GM12878 (cell line): ENCODE measurements around the gene PRR23A. TPM values are rescaled to one million over a fixed set of nuclear protein-coding genes. Genes with fewer than 3 reads are reported as not detected.

Experiments
- ATAC-seq: fragments of 200-7000 bp; cut with Tn5 transposase; 3 replicates; pipeline ENCODE4 v1.9.1; 2020; ENCODE audit warnings: mild to moderate bottlenecking, moderate library complexity
- BruUV-seq: library from RNA; stranded (reverse); fragments of 400-500 nt; replicated peaks from 2 replicates; lab custom pipeline; 2021; lab: Mats Ljungman, UMichigan
- CTCF ChIA-PET: fragments of 300-600 bp; sonication (Branson Sonifier 250); formaldehyde crosslinking; extraction: SDS; loops from one replicate; lab custom pipeline; 2021; ENCODE audit warnings: inconsistent platforms; lab: Yijun Ruan, JAX
- POLR2A ChIA-PET: fragments of 350-600 bp; formaldehyde crosslinking; extraction: SDS; loops from one replicate; lab custom pipeline; 2021; ENCODE audit warnings: inconsistent platforms; lab: Charles Lee
- RAD21 ChIA-PET: fragments of 300-600 bp; sonication (Branson Sonifier 250); formaldehyde crosslinking; loops from one replicate; lab custom pipeline; 2023; ENCODE audit warnings: antibody characterized with exemption; ENCODE audit not compliant: unreplicated experiment; lab: Charles Lee
- SMC1A ChIA-PET: fragments of 300-600 bp; sonication (Branson Sonifier 250); formaldehyde crosslinking; loops from one replicate; lab custom pipeline; 2023; ENCODE audit not compliant: unreplicated experiment, uncharacterized antibody; lab: Charles Lee
- DNase-seq: peaks from one replicate; pipeline ENCODE4 v3.0.0-alpha.2; 2011; ENCODE audit warnings: low read depth, low spot score
- FAIRE-seq: peaks from 3 replicates; lab custom pipeline; 2011; peaks lifted over from hg19 to GRCh38; lab: Jason Lieb, UNC
- H2AFZ ChIP-seq: 2 replicates; pipeline ENCODE4 v1.6.0; 2011; ENCODE audit warnings: low read depth, low read length, control low read depth; ENCODE audit not compliant: control insufficient read depth
- H3K27ac ChIP-seq: 2 replicates; pipeline ENCODE4 v1.5.1; 2011; ENCODE audit warnings: control low read depth; ENCODE audit not compliant: control insufficient read depth, insufficient read depth
- H3K27me3 ChIP-seq, 2 experiments: replicated peaks in 1 of 2; 2 replicates each; pipeline versions ENCODE4 v1.6.0 to v1.6.1; 2011; ENCODE audit warnings: low read length in 1 of 2; ENCODE audit not compliant: control insufficient read depth in 2 of 2, insufficient read depth in 2 of 2
- H3K36me3 ChIP-seq, 2 experiments: 2 replicates each; pipeline ENCODE4 v1.5.1; 2011; ENCODE audit warnings: low read length in 1 of 2; ENCODE audit not compliant: control insufficient read depth in 2 of 2, insufficient read depth in 2 of 2
- H3K4me1 ChIP-seq: 2 replicates; pipeline ENCODE4 v1.6.1; 2011; ENCODE audit warnings: mild to moderate bottlenecking, low read length, moderate library complexity, mixed read lengths; ENCODE audit not compliant: control insufficient read depth, insufficient read depth
- H3K4me2 ChIP-seq: 2 replicates; pipeline ENCODE4 v1.6.0; 2011; ENCODE audit warnings: control low read depth; ENCODE audit not compliant: control insufficient read depth, insufficient read depth
- H3K4me3 ChIP-seq: fragments of 200-600 bp; sonication (generic); 2 replicates; pipeline ENCODE4 v1.5.1; 2016
- H3K79me2 ChIP-seq: 2 replicates; pipeline ENCODE4 v1.6.0; 2011; ENCODE audit warnings: low read length; ENCODE audit not compliant: control insufficient read depth, insufficient read depth
- H3K9ac ChIP-seq: 2 replicates; pipeline ENCODE4 v1.8.0; 2011; ENCODE audit warnings: low read length, control low read depth, mixed read lengths; ENCODE audit not compliant: control insufficient read depth, insufficient read depth
- H3K9me3 ChIP-seq: replicated peaks from 3 replicates; pipeline ENCODE4 v1.5.1; 2011; ENCODE audit warnings: mild to moderate bottlenecking, low read length; ENCODE audit not compliant: control insufficient read depth, insufficient read depth
- H4K20me1 ChIP-seq: 2 replicates; pipeline ENCODE4 v1.6.0; 2011; ENCODE audit not compliant: control insufficient read depth, insufficient read depth
- BACH1 ChIP-seq: fragments of 450-650 bp; IDR thresholded peaks from 2 replicates; pipeline ENCODE4 v1.6.1; 2017; ENCODE audit warnings: mild to moderate bottlenecking, borderline replicate concordance
- EP300 ChIP-seq, 2 experiments: fragments of 150-350 bp in 1 of 2; IDR thresholded peaks; 2 replicates each; pipeline ENCODE4 v1.6.1; 2011 to 2012; ENCODE audit warnings: low read depth in 2 of 2, low read length in 2 of 2, borderline replicate concordance in 1 of 2, improper control_type of control experiment in 1 of 2, inconsistent platforms in 1 of 2; ENCODE audit not compliant: control insufficient read depth in 1 of 2
- NFIC ChIP-seq: IDR thresholded peaks from 2 replicates; pipeline ENCODE4 v1.6.1; 2012; ENCODE audit warnings: low read depth, mild to moderate bottlenecking, inconsistent platforms, low read length, moderate library complexity
- RBBP5 ChIP-seq: fragments of 200-600 bp; sonication (generic); conservative IDR thresholded peaks from 2 replicates; pipeline ENCODE4 v1.6.1; 2016
- RUNX3 ChIP-seq: IDR thresholded peaks from 2 replicates; pipeline ENCODE4 v1.6.1; 2012; ENCODE audit warnings: low read length, inconsistent platforms
- SMAD5 ChIP-seq: IDR thresholded peaks from 2 replicates; pipeline ENCODE4 v1.6.1; 2016; ENCODE audit warnings: antibody characterized with exemption, low read depth
- TBL1XR1 ChIP-seq: IDR thresholded peaks from 2 replicates; pipeline ENCODE4 v1.6.1; 2012; ENCODE audit warnings: low read depth, low read length, improper control_type of control experiment
- YBX1 ChIP-seq: fragments of 450-650 bp; IDR thresholded peaks from 2 replicates; pipeline ENCODE4 v1.6.1; 2016; ENCODE audit warnings: antibody characterized with exemption
- ZBTB11 ChIP-seq: fragments of 450-650 bp; formaldehyde crosslinking; IDR thresholded peaks from 2 replicates; pipeline ENCODE4 v1.5.0; 2022; ENCODE audit warnings: mild to moderate bottlenecking, missing genetic modification characterization
- WGBS: methylation state at CpG from one replicate; pipeline ENCODE4 v1.1.6; 2016; ENCODE audit warnings: low lambda C conversion rate; ENCODE audit not compliant: insufficient replicate concordance, insufficient coverage; ENCODE audit errors: missing lambda C conversion rate; 5-methylcytosine and 5-hydroxymethylcytosine counted together
- in situ Hi-C: fragments of 300-500 bp; cut with MboI; formaldehyde crosslinking; loops from 9 replicates; pipeline ENCODE4 v1.14.3; 2018; ENCODE audit warnings: mixed read lengths
- intact Hi-C: fragments of 100-400 bp; cut with micrococcal nuclease; formaldehyde crosslinking; loops from one replicate; pipeline ENCODE4 v1.14.2; 2022; ENCODE audit not compliant: unreplicated experiment
- polyA plus RNA-seq, 11 experiments: library from polyadenylated mRNA; depleted of rRNA in 4 of 11; unstranded in 6 of 11; stranded (reverse) in 5 of 11; fragments of >200 nt; fragmentation: Nextera tagmentation in 4 of 11; fragmentation: Illumina TruSeq in 1 of 11; extraction: Ambion mirVana in 4 of 11; extraction: Trizol in 1 of 11; gene quantifications; 1 replicate in 1 of 11; 2 replicates in 10 of 11; pipeline versions ENCODE4 v1.2.1 to v1.2.3, GENCODE V29; 2011 to 2016; ENCODE audit warnings: inconsistent platforms in 2 of 11, missing spikeins in 2 of 11, low read depth in 1 of 11
- total RNA-seq, 4 experiments: library from RNA; depleted of rRNA in 3 of 4; stranded (reverse); fragments of >200 nt in 3 of 4; fragmentation: Illumina TruSeq in 1 of 4; extraction: Trizol in 1 of 4; gene quantifications; 2 replicates each; pipeline versions ENCODE4 v1.2.1 to v1.2.3, GENCODE V29; 2013 to 2021

Gene PRR23A
- total and polyA plus RNA-seq, 10 of the 15 experiments (the other 5 are each of a cell fraction or from before 2014, with no cell fraction given), result not detected

- TF ChIP-seq ZBTB11 (CRISPR knock-in tag) (no peak), BACH1 (no peak), RUNX3 (no peak), EP300 (IDR thresholded peaks at IDR 0.05; ENCODE audit: borderline replicate concordance in 1 of 2, control insufficient read depth in 1 of 2, low read depth in 2 of 2, low read length in 2 of 2) (no peak), NFIC (no peak), SMAD5 (no peak), TBL1XR1 (no peak), RBBP5 (no peak)
Measured at GRCh38 chr3:138975351-138975750, 30.7 kb downstream of the PRR23A start (continued).

GRCh38 chr3:138974462-138974861 is 31.6 kb downstream of the PRR23A start:
- CTCF ChIA-PET, result no interaction called here
- in situ Hi-C loops (no loop called here), intact Hi-C loops (no loop called here)
- SMC1A ChIA-PET, result no interaction called here
- RAD21 ChIA-PET, result no interaction called here
- H3K36me3 ChIP-seq, result no peaks in the 10 kb centered on the region
- no peaks in the 10 kb centered on the region for H3K4me1 ChIP-seq
- ATAC-seq (no peak), FAIRE-seq (no peak), DNase-seq (no peak)
- H3K79me2 ChIP-seq, result no peaks in the 10 kb centered on the region
- 44% methylated on average over 5 of the region's 5 CpGs for WGBS
- H3K4me3 ChIP-seq, result no peak overlapping the region
- H3K9ac ChIP-seq, result no peak overlapping the region
- no peaks in the 10 kb centered on the region for H3K27me3 ChIP-seq
- no peaks in the 10 kb centered on the region for H4K20me1 ChIP-seq
- POLR2A ChIA-PET, result no interaction called here
- no peak overlapping the region for H3K27ac ChIP-seq
- no peak overlapping the region for H2AFZ ChIP-seq
- no peak for TF ChIP-seq YBX1
- no peak overlapping the region for H3K4me2 ChIP-seq
- no peaks in the 10 kb centered on the region for H3K9me3 ChIP-seq
- no TSS peak for BruUV-seq
